ENCODE results near the gene SLC15A4. TPM values are rescaled to one million over a fixed set of nuclear protein-coding genes. Genes with fewer than 3 reads are reported as not detected.

The SLC15A4 gene
- total RNA-seq, 1 experiment from 2014 or later = 29.1 TPM

GRCh38 chr12:128803788-128804187 is 20.0 kb downstream of the SLC15A4 start:
- Histone ChIP-seq H3K4me1 (ENCODE audit: control insufficient read depth, insufficient read depth, low read length) (no peaks in the 10 kb centered on the region), H3K36me3 (ENCODE audit: control insufficient read depth, insufficient read depth, low read length) (peaks cover 13% of the 10 kb centered on the region), H3K27ac (ENCODE audit: low read length) (no peak overlapping the region), H3K27me3 (ENCODE audit: control insufficient read depth, insufficient read depth, low read length) (no peaks in the 10 kb centered on the region), H3K4me3 (ENCODE audit: low read depth in 2 of 2, low read length in 2 of 2) (no peak overlapping the region), H3K9me3 (ENCODE audit: control insufficient read depth, insufficient read depth, low read depth, low read length) (no peaks in the 10 kb centered on the region)
- in situ Hi-C loops (cut with HindIII; ENCODE audit: low pct_unique_long_range_greater_than_20kb, low sequenced_read_pairs) (no loop called here), intact Hi-C loops (cut with micrococcal nuclease; ENCODE audit: unreplicated experiment) (no loop called here)
- no peak for DNase-seq (ENCODE audit: low read depth, low spot score)
- TF ChIP-seq REST (IDR thresholded peaks at IDR 0.05; ENCODE audit: insufficient read depth in 1 of 2, low read depth in 2 of 2, low read length in 1 of 2) (no peak), CTCF (IDR thresholded peaks at IDR 0.05) (no peak), TCF7L2 (IDR thresholded peaks at IDR 0.05; ENCODE audit: low read depth, low read length) (no peak), POLR2AphosphoS5 (IDR thresholded peaks at IDR 0.05; ENCODE audit: low read depth, low read length) (no peak), SIN3A (IDR thresholded peaks at IDR 0.05; ENCODE audit: borderline replicate concordance, insufficient read depth, low read depth, low read length) (no peak)
- no TSS peak for BruUV-seq (replicated peaks)
- POLR2A ChIA-PET = no interaction called here
- CTCF ChIA-PET = no interaction called here
- ATAC-seq = no peak

GRCh38 chr12:128802756-128803155 is 21.0 kb downstream of the SLC15A4 start:
- H3K36me3 ChIP-seq (ENCODE audit: control insufficient read depth, insufficient read depth, low read length) = peaks cover 16% of the 10 kb centered on the region
- no peaks in the 10 kb centered on the region for H3K9me3 ChIP-seq (ENCODE audit: control insufficient read depth, insufficient read depth, low read depth, low read length)
- intact Hi-C loops (cut with micrococcal nuclease; ENCODE audit: unreplicated experiment) (no loop called here), in situ Hi-C loops (cut with HindIII; ENCODE audit: low pct_unique_long_range_greater_than_20kb, low sequenced_read_pairs) (no loop called here)
- DNase-seq (ENCODE audit: low read depth, low spot score) (no peak), ATAC-seq (no peak)
- no peaks in the 10 kb centered on the region for H3K27me3 ChIP-seq (ENCODE audit: control insufficient read depth, insufficient read depth, low read length)
- BruUV-seq (replicated peaks) = no TSS peak
- no peak overlapping the region for H3K27ac ChIP-seq (ENCODE audit: low read length)
- TF ChIP-seq REST (IDR thresholded peaks at IDR 0.05; ENCODE audit: insufficient read depth in 1 of 2, low read depth in 2 of 2, low read length in 1 of 2) = no peak
- no peak for TF ChIP-seq POLR2AphosphoS5 (IDR thresholded peaks at IDR 0.05; ENCODE audit: low read depth, low read length)
- no peak for TF ChIP-seq TCF7L2 (IDR thresholded peaks at IDR 0.05; ENCODE audit: low read depth, low read length)
- no peak for TF ChIP-seq SIN3A (IDR thresholded peaks at IDR 0.05; ENCODE audit: borderline replicate concordance, insufficient read depth, low read depth, low read length)
- no peak for TF ChIP-seq CTCF (IDR thresholded peaks at IDR 0.05)
- CTCF ChIA-PET = no interaction called here
- no peak overlapping the region for H3K4me3 ChIP-seq (ENCODE audit: low read depth in 2 of 2, low read length in 2 of 2)
- H3K4me1 ChIP-seq (ENCODE audit: control insufficient read depth, insufficient read depth, low read length) = no peaks in the 10 kb centered on the region
- POLR2A ChIA-PET = no interaction called here

Measured in Panc1 (cell line).